Embryonic facial prominence (tissue), 1 donor: ENCODE measurements around the gene ANAPC5.
"Not testable (repeated sequence)": the region's sequence is repeated elsewhere in the genome, so short reads cannot be mapped to it uniquely, and the experiment has no call there.

Source experiments
- DNase-seq: peaks from one replicate; pipeline ENCODE4 v3.0.0-alpha.2; 2016; ENCODE audit errors: extremely low spot score

Gene ANAPC5, protein sequence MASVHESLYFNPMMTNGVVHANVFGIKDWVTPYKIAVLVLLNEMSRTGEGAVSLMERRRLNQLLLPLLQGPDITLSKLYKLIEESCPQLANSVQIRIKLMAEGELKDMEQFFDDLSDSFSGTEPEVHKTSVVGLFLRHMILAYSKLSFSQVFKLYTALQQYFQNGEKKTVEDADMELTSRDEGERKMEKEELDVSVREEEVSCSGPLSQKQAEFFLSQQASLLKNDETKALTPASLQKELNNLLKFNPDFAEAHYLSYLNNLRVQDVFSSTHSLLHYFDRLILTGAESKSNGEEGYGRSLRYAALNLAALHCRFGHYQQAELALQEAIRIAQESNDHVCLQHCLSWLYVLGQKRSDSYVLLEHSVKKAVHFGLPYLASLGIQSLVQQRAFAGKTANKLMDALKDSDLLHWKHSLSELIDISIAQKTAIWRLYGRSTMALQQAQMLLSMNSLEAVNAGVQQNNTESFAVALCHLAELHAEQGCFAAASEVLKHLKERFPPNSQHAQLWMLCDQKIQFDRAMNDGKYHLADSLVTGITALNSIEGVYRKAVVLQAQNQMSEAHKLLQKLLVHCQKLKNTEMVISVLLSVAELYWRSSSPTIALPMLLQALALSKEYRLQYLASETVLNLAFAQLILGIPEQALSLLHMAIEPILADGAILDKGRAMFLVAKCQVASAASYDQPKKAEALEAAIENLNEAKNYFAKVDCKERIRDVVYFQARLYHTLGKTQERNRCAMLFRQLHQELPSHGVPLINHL

DNA sequence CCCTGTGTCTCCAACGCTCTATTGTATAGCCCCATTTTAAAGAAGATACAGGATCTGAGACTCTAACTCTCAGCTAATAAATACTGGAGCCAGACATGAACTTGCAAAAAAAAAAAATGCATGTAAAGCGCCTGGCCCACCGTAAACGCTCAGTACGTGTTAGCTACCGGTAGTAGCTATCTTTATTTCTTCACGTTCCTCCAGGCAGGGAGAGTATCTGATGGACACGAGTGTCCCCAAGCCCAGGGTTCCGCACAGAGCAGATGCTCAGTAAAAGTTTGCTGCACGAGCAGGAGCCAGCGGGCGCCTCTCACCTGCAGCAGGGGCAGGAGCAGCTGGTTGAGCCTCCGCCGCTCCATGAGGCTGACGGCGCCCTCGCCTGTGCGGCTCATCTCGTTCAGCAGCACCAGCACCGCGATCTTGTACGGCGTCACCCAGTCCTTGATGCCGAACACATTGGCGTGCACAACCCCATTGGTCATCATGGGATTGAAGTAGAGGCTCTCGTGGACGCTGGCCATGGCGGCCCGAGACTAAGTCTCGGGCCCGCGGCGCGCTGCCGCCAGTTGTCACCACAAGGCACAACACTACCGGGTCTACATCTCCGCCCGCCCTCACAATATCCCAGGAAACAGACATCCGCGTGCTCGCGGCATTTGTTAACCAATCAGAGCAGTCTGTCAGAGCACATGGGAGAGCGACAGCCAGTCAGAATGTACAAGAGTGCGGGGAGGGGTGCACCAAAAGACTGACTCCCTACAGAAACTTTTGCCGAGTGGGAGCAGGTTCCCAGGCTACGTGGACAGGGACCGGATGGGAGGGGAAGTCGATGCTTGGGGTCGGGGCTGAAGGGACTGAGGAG lies at the start of gene ANAPC5:
Gene ANAPC5 (minus strand): TSS at position 592 of the 862 bp plus-strand sequence. CDS start 71 bp downstream, at position 521.
- peak; percentile 98 for DNase-seq

DNA sequence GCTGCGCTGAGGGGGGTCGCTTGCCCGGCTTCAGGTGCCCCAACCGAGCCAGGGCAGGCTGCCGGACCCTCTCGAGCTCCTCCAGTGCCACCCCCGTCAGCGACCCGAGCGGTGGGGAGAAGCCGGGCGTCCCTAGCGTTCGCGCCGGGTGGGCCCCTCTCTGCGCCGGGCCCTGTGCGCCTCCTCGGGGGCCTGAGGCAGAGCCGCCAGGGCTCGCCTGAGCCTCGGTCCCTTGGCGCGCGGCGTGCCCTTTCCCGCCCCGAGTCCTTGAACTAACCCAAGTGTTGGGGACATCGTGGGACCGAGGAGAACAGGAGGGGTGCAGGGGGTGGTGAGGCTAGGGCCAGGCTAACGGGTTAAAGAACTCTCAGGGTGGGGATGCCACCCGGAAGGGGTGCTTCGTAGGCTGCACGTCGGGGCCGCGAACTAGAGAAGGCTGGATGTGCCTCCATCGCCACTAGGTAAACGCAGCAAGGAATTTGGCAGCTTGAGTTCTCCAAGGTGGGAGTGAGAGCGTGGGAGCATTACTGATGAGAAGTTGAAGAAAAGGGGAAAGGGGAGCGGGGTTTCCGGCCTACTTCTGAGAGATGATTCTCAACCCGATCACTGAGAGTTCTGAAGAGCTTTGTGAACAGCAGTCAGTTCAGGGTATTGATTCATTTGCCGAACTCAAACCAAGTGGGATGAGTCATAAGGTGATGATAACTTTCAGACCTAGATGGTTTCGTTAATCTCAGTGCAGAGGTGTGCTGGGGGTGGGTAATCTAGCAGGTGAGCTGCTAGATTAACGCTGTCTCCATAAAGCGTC lies 48.3 kb upstream of the ANAPC5 start:
- no peak for DNase-seq

DNA sequence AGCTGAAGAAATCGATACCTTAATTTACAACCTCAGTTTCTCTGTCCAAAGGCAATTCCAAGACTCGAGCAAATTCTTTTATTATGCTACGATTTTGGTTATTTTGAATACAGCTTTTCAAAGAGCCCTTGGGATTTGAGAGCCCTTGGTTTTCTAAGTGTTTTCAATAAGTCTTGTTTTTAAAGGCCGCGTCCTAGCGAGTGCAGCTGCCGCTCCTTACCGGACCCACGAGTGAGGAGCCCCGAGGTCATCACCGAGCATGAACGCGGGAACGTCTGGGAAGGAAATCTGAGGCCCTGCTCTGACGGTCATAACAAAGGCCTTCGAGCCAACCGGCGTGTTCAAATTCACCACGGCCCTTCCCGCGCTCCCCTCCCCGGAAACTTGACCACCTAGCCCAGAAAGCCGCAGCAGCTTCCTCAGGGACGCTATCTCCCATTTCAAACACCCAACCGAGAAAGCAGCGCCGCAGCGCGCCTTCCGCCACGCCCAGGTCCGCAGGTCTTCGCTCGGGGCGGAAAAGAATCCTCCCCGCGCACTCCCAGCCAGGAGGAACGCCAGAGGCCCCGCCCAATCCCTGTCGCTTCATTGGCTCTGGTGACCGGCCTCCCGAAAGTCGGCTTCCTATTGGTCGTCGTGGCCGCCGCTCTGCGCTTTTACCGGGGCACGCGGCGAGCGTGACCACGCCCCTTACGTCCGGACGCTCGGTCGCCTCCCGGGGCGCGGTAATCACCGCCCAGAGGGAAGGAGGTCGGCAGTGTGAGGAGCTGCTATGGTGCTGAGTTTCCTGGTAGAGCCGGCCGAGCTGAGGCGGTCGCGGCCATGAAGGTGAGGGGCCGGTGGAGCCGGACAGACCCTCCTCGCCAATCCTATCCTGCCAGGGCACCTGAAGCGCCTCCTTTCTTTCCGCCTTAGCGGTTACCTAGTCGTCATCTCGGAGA lies 47.5 kb upstream of the ANAPC5 start, which contains the start of gene RNF34:
Gene RNF34 (plus strand): TSS at position 728 of the 941 bp plus-strand sequence. CDS start 95 bp downstream, at position 823.
- peak; percentile 94 for DNase-seq

DNA sequence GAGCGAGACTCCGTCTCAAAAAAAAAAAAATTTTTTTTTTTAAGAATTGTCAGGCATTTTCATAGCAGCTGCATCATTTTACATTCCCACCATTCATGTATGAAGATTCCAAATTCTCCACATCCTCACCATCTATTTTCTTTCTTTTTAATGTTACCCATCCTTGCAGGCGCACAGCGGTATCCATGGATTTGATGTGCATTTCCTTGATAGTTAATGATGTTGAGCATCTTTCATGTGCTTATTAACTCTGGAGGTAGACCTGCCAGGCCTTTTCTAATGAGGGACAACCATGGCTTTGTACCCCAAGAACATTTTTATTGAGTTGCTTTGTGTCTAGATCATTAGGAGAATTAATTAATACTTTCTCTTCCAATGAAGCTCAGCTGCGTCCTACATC lies 46.1 kb upstream of the ANAPC5 start:
- DNase-seq = no peak

DNA sequence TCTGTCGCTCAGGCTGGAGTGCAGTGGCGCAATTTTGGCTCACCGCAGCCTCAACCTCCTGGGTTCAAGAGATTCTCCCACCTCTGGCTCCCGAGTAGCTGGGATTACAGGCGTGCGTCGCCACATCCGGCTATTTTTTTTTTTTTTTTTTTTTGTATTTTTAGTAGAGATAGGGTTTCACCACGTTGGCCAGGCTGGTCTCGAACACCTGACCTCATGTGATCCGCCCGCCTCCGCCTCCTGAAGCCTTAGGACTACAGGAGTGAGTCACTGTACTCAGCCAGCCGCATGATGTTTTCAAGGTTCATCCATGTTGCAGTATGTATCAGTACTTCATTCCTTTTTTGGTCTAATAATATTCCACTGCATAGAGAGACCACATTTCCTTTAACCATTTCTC lies 45.3 kb upstream of the ANAPC5 start:
- no peak for DNase-seq

DNA sequence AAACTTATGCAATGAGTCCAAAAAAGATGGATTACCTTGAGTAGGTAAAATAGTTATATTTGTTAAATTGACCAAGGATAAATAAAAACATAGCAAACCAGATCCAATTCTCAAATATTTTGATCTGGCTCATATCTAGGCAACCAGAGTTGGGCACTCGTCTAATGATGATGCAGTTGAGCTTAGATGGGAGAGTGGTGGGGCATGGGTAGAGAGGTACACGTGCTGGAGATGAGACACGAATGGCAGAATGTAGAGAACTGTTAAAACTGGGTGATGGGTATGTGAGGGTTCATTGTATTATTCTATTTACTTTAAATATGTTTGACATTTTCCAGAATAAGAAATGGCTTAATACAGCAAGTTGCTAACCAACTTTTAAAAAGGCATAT lies 40.1 kb upstream of the ANAPC5 start:
- DNase-seq = no peak

DNA sequence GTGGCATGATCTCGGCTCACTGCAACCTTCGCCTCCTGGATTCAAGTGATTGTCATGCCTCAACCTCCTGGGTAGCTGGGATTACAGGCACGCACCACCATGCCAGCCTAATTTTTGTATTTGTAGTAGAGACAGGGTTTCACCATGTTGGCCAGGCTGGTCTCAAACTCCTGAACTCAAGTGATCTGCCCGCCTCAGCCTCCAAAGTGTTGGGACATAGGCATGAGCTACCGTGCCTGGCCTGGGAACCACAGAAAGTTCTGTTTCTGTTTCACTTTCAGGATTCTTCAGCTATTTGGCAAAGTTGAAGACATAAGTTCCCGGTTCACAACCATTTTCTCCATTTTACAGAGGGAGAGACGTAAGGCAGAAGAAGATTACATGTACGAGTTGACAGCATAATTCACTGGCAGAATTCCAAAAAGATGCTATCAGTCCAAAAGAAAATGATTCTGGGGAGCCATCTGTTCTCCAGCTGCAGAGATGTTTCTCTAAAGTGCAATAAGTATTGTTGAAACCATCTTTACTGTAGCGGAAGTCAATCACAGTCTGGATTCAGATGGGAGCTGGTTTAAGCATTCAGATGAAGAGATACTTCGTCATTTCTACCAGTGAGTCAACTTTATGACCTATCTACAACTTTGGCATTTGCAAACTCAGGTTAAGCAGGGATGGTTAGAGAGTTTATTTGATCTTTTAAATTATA lies 39.6 kb upstream of the ANAPC5 start:
- DNase-seq = peak; percentile 9

DNA sequence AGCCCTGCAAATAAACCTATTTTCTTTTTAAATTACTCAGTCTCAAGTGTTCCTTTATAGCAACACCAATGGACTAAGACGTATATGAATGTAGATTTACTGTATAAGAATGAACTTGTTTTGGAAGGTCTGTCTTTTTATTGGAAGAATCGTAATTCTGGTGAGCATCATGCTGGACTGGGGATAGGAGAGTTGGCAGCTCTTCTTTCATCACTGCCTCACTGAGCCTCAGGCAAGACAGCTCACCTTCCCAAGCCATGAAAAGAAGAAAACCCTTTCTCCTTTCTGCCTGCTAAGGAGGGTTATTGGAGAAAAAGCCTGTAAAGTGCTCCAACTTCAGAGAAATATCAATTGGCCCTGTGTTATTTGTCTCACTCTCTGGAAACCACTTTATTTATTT lies 38.6 kb upstream of the ANAPC5 start:
- DNase-seq = no peak

DNA sequence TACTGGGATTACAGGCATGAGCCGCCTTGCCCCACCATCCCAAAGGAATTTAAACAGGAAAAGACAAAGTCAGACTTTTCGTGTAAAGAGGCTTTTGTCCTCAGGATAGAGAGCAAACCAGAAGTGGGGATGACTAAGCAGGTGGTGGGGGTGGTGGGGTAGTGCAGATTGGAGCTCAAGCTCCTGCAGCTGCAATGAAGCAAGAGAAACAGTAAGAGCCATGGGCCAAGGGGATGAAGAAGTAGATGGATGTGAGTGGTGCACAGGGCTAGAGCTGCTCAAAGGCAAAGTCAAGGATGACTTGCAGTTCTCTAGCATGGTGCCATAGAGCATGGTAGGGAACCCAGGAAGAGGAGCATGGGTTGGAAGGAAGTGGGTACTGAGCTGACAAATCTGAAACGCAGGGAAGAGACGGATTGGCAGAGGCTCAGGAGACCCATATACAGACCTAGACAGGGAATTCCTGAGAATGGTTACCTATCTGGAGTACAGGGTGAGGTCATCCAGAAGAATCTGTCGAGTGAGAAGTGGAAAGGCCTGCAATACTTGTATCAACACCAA lies 36.3 kb upstream of the ANAPC5 start:
- DNase-seq = no peak

DNA sequence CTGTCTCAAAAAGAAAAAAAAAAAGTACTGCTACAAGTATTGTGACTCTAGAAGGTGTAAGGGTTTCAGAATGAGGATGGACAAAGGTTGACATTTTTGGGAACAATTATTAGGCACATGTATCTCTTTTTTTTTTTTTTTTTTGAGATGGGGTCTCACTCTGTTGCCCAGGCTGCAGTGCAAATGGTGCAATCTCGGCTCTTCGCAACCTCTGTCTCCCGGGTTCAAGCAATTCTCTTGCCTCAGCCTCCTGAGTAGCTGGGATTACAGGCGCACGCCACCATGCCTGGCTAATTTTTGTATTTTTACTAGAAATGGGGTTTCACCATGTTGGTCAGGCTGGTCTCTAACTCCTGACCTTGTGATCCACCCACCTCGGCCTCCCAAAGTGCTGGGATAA lies 32.7 kb upstream of the ANAPC5 start:
- not testable (repeated sequence) for DNase-seq

DNA sequence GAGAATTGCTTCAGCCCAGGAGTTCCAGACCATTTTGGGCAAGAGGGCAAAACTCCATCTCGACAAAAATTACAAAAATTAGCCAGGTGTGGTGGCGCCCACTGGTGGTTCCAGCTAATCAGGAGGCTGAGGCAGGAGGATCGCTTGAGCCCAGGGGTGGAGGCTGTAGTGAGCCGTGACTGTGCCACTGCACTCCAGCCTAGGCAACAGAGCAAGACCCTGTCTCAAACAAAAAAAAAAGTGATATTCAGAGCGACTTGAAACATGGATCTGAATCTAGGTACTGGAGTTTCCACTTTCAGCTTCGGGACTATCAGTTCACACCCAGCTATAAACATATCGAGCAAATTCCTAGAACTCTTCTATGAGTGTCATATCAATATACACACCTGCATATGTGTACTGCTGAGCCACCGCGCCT lies 31.4 kb upstream of the ANAPC5 start:
- DNase-seq = no peak

DNA sequence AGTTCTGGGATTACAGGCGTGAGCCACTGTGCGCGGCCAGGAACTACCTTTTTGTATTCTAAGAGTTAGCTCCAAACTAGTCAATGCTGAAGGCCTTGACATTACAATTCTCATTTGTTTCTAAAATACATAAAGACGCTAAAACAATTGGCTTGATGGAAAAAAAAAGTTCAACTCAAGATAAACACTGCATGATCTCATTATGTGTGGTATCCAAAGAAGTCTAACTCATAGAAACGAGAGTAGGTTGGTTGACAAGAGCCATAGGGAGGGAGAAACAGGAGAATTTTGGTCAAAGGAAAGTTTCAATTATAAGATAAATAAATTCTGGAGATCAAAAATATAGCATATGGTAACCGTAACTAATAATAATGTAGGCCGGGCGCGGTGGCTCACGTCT lies 27.7 kb upstream of the ANAPC5 start:
- no peak for DNase-seq

DNA sequence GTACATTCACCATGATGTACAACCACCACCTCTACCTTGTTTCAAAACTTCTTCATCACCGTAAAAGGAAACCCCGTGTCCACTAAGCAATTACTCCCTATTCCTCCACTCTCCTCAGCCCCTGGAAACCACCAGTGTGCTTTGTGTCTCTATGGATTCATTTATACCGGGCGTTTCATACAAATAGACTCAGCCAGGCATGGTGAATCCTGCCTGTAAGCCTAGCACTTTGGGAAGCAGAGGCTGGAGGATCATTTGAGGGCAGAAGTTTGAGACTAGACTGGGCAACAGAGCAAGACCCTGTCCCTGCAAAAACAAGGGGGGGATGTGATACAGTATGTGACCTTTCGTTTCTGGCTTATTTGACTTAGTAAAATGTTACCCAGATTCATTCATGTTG lies 26.5 kb upstream of the ANAPC5 start:
- DNase-seq = no peak

DNA sequence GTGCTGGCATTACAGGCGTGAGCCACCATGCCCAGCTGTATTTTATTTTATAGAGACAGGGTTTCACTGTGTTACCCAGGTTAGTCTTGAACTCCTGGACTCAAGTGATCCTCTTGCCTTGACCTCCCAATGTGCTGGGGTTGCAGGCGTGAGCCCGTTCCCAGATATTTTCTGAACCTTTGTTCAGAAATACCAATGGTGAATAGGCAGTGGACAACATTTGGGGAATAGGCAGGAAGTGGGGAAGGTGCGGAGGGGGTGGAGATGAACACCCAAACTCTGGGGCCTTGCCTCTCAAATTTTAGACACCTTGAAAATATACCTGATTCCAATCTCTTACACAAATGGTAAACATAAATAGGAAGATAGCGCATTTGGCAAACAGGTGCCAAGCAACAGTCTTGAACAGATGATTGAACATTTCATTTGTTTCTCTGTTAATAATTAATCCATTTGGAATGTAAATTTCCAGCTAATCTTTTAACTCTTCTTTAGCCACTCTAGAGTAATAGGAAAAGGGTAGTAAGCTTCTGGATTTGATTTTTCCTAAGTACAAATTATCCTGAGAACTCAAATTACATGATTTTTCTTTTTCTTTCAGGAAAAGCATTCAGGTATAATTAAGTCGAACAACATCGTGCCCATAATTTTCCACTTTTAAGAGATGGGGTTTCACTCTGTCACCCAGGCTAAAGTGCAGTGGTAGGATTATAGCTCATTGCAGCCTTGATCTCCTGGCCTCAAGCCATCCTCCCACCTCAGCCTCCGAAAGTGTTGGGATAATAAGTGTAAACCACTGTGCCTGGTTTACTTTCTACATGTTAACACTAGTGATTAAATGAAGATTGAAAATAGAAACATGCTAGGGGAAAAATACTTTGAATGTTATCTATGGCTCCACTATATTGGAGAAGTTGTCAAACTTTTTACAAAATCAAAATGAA lies 24.8 kb upstream of the ANAPC5 start:
- no peak for DNase-seq

DNA sequence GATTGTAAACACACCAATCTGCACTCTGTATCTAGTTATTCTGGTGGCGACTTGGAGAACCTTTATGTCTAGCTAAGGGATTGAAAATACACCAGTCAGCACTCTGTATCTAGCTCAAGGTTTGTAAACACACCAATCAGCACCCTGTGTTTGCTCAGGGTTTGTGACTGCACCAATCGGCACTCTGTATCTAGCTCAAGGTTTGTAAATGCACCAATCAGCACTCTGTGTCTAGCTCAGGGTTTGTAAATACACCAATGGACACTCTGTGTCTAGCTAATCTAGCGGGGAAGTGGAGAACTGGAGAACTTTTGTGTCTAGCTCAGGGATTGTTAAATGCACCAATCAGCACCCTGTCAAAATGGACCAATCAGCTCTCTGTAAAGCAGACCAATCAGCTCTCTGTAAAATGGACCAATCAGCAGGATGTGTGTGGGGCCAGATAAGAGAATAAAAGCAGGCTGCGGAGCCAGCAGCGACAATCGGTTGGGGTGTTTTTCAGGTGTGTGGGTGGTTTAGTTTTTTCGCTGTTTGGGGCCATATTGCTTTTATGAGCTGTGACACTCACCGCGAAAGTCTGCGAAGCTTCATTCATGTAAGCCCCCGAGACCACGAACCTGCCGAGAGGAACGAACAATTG lies 22.9 kb upstream of the ANAPC5 start:
- DNase-seq = not testable (repeated sequence)

DNA sequence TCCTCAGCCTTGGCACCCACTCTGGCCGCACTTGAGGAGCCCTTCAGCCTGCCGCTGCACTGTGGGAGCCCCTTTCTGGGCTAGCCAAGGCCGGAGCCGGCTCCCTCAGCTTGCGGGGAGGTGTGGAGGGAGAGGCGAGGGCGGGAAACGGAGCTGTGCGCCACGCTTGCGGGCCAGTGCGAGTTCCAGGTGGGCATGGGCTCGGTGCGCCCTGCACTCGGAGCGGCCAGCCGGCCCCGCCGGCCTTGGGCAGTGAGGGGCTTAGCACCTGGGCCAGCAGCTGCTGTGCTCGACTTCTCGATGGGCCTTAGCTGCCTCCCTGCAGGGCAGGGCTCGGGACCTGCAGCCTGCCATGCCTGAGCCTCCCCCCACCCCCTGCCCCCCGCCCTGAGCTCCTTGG lies 22.1 kb upstream of the ANAPC5 start:
- DNase-seq = not testable (repeated sequence)

DNA sequence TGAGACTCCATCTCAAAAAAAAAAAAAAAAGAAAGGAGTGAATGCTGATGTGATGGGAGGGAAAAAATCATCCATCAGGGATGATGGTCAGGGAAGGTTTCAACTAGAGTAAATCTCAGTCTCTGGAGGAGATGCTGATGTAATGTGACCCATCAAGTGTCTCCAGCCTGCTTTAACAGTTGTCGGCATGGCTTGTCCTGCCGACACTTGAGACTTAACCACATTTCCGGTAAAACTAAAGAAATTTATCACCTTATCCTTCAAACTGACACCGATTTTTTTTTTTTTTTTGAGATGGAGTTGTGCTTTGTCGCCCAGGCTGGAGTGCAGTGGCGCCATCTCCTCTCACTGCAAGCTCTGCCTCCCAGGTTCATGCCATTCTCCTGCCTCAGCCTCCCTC lies 21.5 kb upstream of the ANAPC5 start:
- no peak for DNase-seq
